GM23338 (cell line): ENCODE data around the gene GPR52.

Experiments used
- CREB1 ChIP-seq: fragments of 250-450 bp; sonication (Bioruptor Pico); IDR thresholded peaks from 2 replicates; pipeline ENCODE4 v1.5.0; 2020; ENCODE audit warnings: low read depth, mild to moderate bottlenecking, moderate library complexity
- CTCF ChIP-seq, 2 experiments: fragments of 200-600 bp in 1 of 2; sonication (generic) in 1 of 2; conservative IDR thresholded peaks; 2 replicates each; pipeline versions ENCODE4 v1.5.1 to v1.6.1; 2016 to 2017; ENCODE audit warnings: antibody characterized with exemption in 2 of 2, low read depth in 2 of 2, mild to moderate bottlenecking in 2 of 2, moderate library complexity in 1 of 2
- EZH2 ChIP-seq: fragments of 200-600 bp; sonication (generic); IDR thresholded peaks from one replicate; pipeline ENCODE4 v1.8.0; 2017; ENCODE audit warnings: antibody characterized with exemption, mild to moderate bottlenecking, low read depth; ENCODE audit not compliant: unreplicated experiment
- EZH2phosphoT487 ChIP-seq: fragments of 200-600 bp; sonication (generic); IDR thresholded peaks from one replicate; pipeline ENCODE4 v1.8.1; 2018; ENCODE audit warnings: antibody characterized with exemption; ENCODE audit not compliant: unreplicated experiment
- POLR2AphosphoS5 ChIP-seq: IDR thresholded peaks from 2 replicates; pipeline ENCODE4 v1.6.1; 2016; ENCODE audit warnings: antibody characterized with exemption, low read depth
- TF ChIP-seq, protein P1 (sequence below): IDR thresholded peaks from one replicate; pipeline ENCODE4 v1.6.1; 2018; ENCODE audit warnings: antibody characterized with exemption; ENCODE audit not compliant: unreplicated experiment

GRCh38 chr1:174469052-174469451 lies 21.3 kb downstream of the GPR52 start:
- TF ChIP-seq CTCF (conservative IDR thresholded peaks at IDR 0.05; ENCODE audit: low read depth in 2 of 2), result no peak
- no peak for TF ChIP-seq POLR2AphosphoS5
- no peak for TF ChIP-seq EZH2
- no peak for TF ChIP-seq CREB1
- TF ChIP-seq, protein P1, sequence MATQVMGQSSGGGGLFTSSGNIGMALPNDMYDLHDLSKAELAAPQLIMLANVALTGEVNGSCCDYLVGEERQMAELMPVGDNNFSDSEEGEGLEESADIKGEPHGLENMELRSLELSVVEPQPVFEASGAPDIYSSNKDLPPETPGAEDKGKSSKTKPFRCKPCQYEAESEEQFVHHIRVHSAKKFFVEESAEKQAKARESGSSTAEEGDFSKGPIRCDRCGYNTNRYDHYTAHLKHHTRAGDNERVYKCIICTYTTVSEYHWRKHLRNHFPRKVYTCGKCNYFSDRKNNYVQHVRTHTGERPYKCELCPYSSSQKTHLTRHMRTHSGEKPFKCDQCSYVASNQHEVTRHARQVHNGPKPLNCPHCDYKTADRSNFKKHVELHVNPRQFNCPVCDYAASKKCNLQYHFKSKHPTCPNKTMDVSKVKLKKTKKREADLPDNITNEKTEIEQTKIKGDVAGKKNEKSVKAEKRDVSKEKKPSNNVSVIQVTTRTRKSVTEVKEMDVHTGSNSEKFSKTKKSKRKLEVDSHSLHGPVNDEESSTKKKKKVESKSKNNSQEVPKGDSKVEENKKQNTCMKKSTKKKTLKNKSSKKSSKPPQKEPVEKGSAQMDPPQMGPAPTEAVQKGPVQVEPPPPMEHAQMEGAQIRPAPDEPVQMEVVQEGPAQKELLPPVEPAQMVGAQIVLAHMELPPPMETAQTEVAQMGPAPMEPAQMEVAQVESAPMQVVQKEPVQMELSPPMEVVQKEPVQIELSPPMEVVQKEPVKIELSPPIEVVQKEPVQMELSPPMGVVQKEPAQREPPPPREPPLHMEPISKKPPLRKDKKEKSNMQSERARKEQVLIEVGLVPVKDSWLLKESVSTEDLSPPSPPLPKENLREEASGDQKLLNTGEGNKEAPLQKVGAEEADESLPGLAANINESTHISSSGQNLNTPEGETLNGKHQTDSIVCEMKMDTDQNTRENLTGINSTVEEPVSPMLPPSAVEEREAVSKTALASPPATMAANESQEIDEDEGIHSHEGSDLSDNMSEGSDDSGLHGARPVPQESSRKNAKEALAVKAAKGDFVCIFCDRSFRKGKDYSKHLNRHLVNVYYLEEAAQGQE, result no peak
- TF ChIP-seq EZH2phosphoT487, result no peak
